Measurements from ENCODE around the gene CGB7. TPM values are rescaled to one million over a fixed set of nuclear protein-coding genes. Genes with fewer than 3 reads are reported as not detected.
"Not testable (repeated sequence)": the region's sequence is repeated elsewhere in the genome, so short reads cannot be mapped to it uniquely, and the experiment has no call there.

CGB7 gene
- total and polyA plus RNA-seq, 2 of the 13 experiments (the other 11 are each of a cell fraction or from before 2014, with no cell fraction given) = 0.07 TPM; not detected in 1

DNA sequence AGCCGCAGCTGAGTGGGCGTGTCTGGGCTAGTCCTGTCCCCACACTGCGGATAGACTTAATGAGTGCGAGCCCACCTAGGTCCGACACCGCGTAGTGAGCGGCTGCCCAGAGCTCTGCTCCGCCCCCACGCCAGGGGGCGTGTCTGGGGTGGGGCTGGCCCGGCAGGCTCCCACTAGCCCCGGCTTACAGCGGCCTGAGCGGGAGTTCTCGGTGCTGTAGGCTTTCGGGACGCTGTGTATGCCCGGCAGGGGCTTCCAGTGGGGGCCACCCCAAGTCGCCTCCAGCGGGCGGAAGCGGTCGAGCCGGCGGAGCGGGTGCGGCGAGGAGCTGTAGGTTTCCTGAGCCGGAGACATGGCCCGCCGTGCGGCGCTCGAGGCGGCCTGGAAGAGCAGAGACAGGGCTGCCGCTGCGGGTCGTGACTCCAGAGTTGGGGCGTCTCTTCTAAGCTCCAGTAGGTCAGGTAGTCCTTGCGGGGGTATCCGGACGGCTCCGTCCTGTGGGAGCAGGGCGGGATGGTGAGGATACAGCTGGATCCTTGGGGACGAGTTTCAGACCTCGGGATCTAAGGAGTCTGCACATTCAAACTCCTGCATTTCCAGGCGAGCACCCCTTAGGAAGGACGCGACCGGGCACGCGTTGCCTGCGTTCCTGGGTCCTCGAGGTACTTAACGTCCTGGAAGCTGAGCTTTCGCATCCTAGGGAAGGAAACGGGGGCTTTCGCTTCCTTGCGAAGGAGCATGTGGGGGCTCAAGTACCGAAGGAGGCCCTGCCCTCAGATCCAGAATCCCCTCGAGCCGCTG, 1.2 kb downstream of the CGB7 start (continued):
- TF ChIP-seq, protein P1, sequence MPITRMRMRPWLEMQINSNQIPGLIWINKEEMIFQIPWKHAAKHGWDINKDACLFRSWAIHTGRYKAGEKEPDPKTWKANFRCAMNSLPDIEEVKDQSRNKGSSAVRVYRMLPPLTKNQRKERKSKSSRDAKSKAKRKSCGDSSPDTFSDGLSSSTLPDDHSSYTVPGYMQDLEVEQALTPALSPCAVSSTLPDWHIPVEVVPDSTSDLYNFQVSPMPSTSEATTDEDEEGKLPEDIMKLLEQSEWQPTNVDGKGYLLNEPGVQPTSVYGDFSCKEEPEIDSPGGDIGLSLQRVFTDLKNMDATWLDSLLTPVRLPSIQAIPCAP (CRISPR knock-in tag; IDR thresholded peaks at IDR 0.05; ENCODE audit: low read depth) = no peak
- peak; percentile 55 for TF ChIP-seq SAP130 (CRISPR knock-in tag; IDR thresholded peaks at IDR 0.05; ENCODE audit: low read depth)
- no peak for TF ChIP-seq ZNF282 (IDR thresholded peaks at IDR 0.05; ENCODE audit: partially characterized antibody)
- TF ChIP-seq, protein P2, sequence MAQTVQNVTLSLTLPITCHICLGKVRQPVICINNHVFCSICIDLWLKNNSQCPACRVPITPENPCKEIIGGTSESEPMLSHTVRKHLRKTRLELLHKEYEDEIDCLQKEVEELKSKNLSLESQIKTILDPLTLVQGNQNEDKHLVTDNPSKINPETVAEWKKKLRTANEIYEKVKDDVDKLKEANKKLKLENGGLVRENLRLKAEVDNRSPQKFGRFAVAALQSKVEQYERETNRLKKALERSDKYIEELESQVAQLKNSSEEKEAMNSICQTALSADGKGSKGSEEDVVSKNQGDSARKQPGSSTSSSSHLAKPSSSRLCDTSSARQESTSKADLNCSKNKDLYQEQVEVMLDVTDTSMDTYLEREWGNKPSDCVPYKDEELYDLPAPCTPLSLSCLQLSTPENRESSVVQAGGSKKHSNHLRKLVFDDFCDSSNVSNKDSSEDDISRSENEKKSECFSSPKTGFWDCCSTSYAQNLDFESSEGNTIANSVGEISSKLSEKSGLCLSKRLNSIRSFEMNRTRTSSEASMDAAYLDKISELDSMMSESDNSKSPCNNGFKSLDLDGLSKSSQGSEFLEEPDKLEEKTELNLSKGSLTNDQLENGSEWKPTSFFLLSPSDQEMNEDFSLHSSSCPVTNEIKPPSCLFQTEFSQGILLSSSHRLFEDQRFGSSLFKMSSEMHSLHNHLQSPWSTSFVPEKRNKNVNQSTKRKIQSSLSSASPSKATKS (CRISPR knock-in tag; IDR thresholded peaks at IDR 0.05) = no peak
- no peak for TF ChIP-seq SP1 (IDR thresholded peaks at IDR 0.05)
- TF ChIP-seq SP1 (CRISPR knock-in tag; IDR thresholded peaks at IDR 0.05) = peak; percentile 61; the same call in 1 of the 2 replicates
- TF ChIP-seq, protein P3, sequence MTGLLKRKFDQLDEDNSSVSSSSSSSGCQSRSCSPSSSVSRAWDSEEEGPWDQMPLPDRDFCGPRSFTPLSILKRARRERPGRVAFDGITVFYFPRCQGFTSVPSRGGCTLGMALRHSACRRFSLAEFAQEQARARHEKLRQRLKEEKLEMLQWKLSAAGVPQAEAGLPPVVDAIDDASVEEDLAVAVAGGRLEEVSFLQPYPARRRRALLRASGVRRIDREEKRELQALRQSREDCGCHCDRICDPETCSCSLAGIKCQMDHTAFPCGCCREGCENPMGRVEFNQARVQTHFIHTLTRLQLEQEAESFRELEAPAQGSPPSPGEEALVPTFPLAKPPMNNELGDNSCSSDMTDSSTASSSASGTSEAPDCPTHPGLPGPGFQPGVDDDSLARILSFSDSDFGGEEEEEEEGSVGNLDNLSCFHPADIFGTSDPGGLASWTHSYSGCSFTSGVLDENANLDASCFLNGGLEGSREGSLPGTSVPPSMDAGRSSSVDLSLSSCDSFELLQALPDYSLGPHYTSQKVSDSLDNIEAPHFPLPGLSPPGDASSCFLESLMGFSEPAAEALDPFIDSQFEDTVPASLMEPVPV (CRISPR knock-in tag; IDR thresholded peaks at IDR 0.05) = peak; percentile 34; the same call in 1 of the 2 replicates

DNA sequence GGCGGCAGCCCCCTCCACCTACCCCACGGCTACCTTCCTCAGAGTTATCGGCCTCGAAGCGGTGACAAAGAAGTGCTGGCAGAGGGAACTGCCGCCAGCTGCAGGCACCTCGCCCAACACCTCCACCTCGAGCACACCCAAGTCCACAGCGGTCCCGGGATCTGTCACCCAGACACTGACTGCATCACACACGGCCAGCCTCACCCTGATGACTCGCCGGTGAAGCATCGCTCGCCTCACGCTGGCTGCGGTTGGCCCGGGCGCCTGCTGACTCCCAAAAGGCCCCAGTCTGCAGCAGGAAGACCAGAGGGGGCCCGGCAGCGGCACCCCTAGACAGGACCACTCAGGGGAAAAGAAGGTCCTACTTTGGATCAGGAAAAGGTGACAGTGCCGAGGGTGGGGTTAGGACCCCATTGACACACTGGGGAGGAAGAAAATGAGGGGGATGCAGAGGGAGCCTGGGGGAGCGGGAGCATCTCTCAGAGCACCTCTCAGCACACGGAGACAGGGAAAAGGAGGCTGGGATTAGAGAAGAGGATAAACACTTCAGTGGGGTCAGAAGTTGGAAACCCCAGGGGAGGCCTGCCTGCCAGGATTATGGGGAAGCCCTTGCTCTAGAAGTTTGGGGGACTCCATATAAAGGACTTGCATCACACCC, 7.0 kb downstream of the CGB7 start:
- H2AFZ ChIP-seq (ENCODE audit: low read length); H3K9ac ChIP-seq (ENCODE audit: insufficient read depth, low read depth, low read length); H3K9me3 ChIP-seq (ENCODE audit: low read length); H3K4me1 ChIP-seq (ENCODE audit: insufficient read depth, low read length); H3K36me3 ChIP-seq (replicated peaks in 1 of 2; ENCODE audit: control insufficient read depth in 1 of 2, insufficient read depth in 2 of 2, low read length in 2 of 2); H3K79me2 ChIP-seq (ENCODE audit: insufficient read depth, low read length); H3K4me2 ChIP-seq (ENCODE audit: low read depth, low read length); H4K20me1 ChIP-seq (ENCODE audit: insufficient read depth, low read length); ATAC-seq; CTCF ChIA-PET (ENCODE audit: low intra/inter-chr PET ratio, low total read pairs); H3K27ac ChIP-seq (ENCODE audit: extremely low read length, insufficient read depth, low read length); DNase-seq (ENCODE audit: low spot score); intact Hi-C loops (cut with micrococcal nuclease; ENCODE audit: unreplicated experiment); in situ Hi-C loops (cut with HindIII; ENCODE audit: extremely low pct_ligation_motif_present, low pct_unique_long_range_greater_than_20kb); POLR2A ChIA-PET; FAIRE-seq; H3K4me3 ChIP-seq (replicated peaks in 1 of 3; ENCODE audit: insufficient read depth in 1 of 3, low read depth in 2 of 3, low read length in 3 of 3); BruUV-seq (replicated peaks): not testable (repeated sequence)
- 16% methylated on average over 12 of the region's 24 CpGs for WGBS (ENCODE audit: low lambda C conversion rate)
- peaks cover 6 to 14% of the 10 kb centered on the region in 2 experiments; a peak in 4 of 5 replicates for H3K27me3 ChIP-seq (ENCODE audit: control insufficient read depth in 1 of 2, insufficient read depth in 2 of 2, low read length in 2 of 2)

DNA sequence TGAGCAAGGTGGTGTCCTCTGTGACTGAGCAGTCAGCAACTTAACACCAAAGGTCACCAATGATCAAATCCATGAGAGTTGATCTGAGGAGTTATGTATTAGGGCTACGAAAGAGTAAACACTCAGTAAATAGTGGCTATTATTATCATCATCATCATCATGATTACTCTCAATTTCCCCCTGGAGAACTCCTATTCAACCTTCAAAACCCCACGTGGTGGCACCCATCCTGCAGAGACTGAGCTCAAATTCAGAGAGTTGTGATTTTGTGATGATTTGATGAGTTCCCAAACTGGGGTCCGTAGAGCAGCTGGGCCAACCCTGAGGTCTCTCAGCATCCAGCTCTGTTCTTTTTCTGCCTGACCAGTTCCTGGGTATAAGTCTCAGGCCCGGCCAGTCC, 7.7 kb downstream of the CGB7 start:
- H3K27ac ChIP-seq (ENCODE audit: extremely low read length, insufficient read depth, low read length); DNase-seq (ENCODE audit: low spot score); H2AFZ ChIP-seq (ENCODE audit: low read length); H3K79me2 ChIP-seq (ENCODE audit: insufficient read depth, low read length); FAIRE-seq; H3K4me2 ChIP-seq (ENCODE audit: low read depth, low read length); BruUV-seq (replicated peaks); H3K9me3 ChIP-seq (ENCODE audit: low read length); POLR2A ChIA-PET; CTCF ChIA-PET (ENCODE audit: low intra/inter-chr PET ratio, low total read pairs); H3K9ac ChIP-seq (ENCODE audit: insufficient read depth, low read depth, low read length); in situ Hi-C loops (cut with HindIII; ENCODE audit: extremely low pct_ligation_motif_present, low pct_unique_long_range_greater_than_20kb); H3K4me1 ChIP-seq (ENCODE audit: insufficient read depth, low read length); H4K20me1 ChIP-seq (ENCODE audit: insufficient read depth, low read length); ATAC-seq; intact Hi-C loops (cut with micrococcal nuclease; ENCODE audit: unreplicated experiment); H3K4me3 ChIP-seq (replicated peaks in 1 of 3; ENCODE audit: insufficient read depth in 1 of 3, low read depth in 2 of 3, low read length in 3 of 3); H3K36me3 ChIP-seq (replicated peaks in 1 of 2; ENCODE audit: control insufficient read depth in 1 of 2, insufficient read depth in 2 of 2, low read length in 2 of 2): not testable (repeated sequence)
- H3K27me3 ChIP-seq (ENCODE audit: control insufficient read depth in 1 of 2, insufficient read depth in 2 of 2, low read length in 2 of 2) = peaks cover 3 to 11% of the 10 kb centered on the region in 2 experiments; a peak in 3 of 5 replicates
- WGBS (ENCODE audit: low lambda C conversion rate) = 28% methylated on average over 2 of the region's 4 CpGs
